CD4-positive, alpha-beta T cell treated with Interleukin-4 for 4 hours (primary cell): Measurements from ENCODE around the gene MACIR.
A peak's percentile ranks its signal among the peaks of the same experiment; 100 is the strongest.
"Not testable (repeated sequence)": the region's sequence is repeated elsewhere in the genome, so short reads cannot be mapped to it uniquely, and the experiment has no call there.

ENCODE experiments used
- DNase-seq: peaks from one replicate; pipeline ENCODE4 v3.0.0-alpha.2; 2020

MACIR gene

GRCh38 chr5:103258368-103258956, at the start of gene MACIR:
MACIR (plus strand) TSS chr5:103258763; CDS start chr5:103275920, 17,157 bp downstream.
- peak; percentile 95 for DNase-seq

GRCh38 chr5:103209065-103209464, 49.5 kb upstream of the MACIR start:
- DNase-seq = no peak

GRCh38 chr5:103210952-103211351, 47.6 kb upstream of the MACIR start:
- DNase-seq = no peak

- DNase-seq = peak; percentile 32
Observed at GRCh38 chr5:103211576-103212561, 46.7 kb upstream of the MACIR start.

- DNase-seq = no peak
Observed at GRCh38 chr5:103216137-103216536, 42.4 kb upstream of the MACIR start.

- no peak for DNase-seq
Observed at GRCh38 chr5:103216697-103217096, 41.9 kb upstream of the MACIR start.

GRCh38 chr5:103217101-103217500, 41.5 kb upstream of the MACIR start:
- DNase-seq = no peak

- DNase-seq = no peak
Observed at GRCh38 chr5:103218164-103218563, 40.4 kb upstream of the MACIR start.

- not testable (repeated sequence) for DNase-seq
Observed at GRCh38 chr5:103219074-103219473, 39.5 kb upstream of the MACIR start.

- DNase-seq = no peak
Observed at GRCh38 chr5:103223031-103223955, 35.3 kb upstream of the MACIR start.

- peak; percentile 58 for DNase-seq
Observed at GRCh38 chr5:103224118-103224893, 34.3 kb upstream of the MACIR start.

GRCh38 chr5:103224894-103225246, 33.7 kb upstream of the MACIR start:
- DNase-seq = no peak

GRCh38 chr5:103228061-103228460, 30.5 kb upstream of the MACIR start:
- no peak for DNase-seq

- DNase-seq = no peak
Observed at GRCh38 chr5:103228588-103228987, 30.0 kb upstream of the MACIR start.

GRCh38 chr5:103232393-103232999, 26.1 kb upstream of the MACIR start:
- peak; percentile 39 for DNase-seq

- no peak for DNase-seq
Observed at GRCh38 chr5:103234239-103234975, 24.2 kb upstream of the MACIR start.

- DNase-seq = no peak
Observed at GRCh38 chr5:103235891-103236290, 22.7 kb upstream of the MACIR start.

GRCh38 chr5:103237778-103238177, 20.8 kb upstream of the MACIR start:
- no peak for DNase-seq

- DNase-seq = no peak
Observed at GRCh38 chr5:103243665-103244064, 14.9 kb upstream of the MACIR start.

- DNase-seq = no peak
Observed at GRCh38 chr5:103244398-103244797, 14.2 kb upstream of the MACIR start.

GRCh38 chr5:103245761-103246160, 12.8 kb upstream of the MACIR start:
- no peak for DNase-seq
